ENCODE measurements around the gene C1orf226. TPM values are rescaled to one million over a fixed set of nuclear protein-coding genes. Genes with fewer than 3 reads are reported as not detected.

The C1orf226 gene
- total RNA-seq, 1 experiment from 2014 or later: 34.3 TPM

DNA sequence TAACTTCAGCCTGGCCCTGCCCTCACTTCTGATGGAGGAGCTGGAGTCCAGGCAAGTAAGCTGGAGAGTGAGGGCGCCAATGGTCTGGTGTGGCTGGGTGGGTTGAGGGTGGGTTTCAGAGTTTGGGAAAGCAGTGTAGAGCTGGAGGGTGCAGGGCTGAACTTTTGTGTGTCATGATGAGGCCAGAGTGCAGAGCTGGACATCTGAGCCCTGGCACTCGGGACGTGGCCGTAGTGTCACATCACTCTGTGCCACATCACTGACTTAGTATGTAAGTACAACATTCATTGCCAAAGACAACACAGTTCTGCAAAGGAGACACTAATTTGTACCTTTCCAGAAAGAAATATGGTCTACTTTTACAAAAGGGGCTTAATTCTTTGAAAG is 20.7 kb upstream of the C1orf226 start:
- intact Hi-C loops (cut with micrococcal nuclease; ENCODE audit: unreplicated experiment): no loop called here
- ChIA-PET CTCF (interaction anchor here (0.6 kb wide), 1 partner anchor 305 kb away, joined by 9 read pairs; no protein-coding TSS in a partner anchor), POLR2A (ENCODE audit: low non-redundant PET) (no interaction called here)
- peaks cover 12% of the 10 kb centered on the region for H3K36me3 ChIP-seq (ENCODE audit: insufficient read depth, low read length, poor library complexity, severe bottlenecking)
- no peak overlapping the region for H3K27ac ChIP-seq (ENCODE audit: low read depth, low read length, poor library complexity, severe bottlenecking)
- no TSS peak for BruUV-seq (replicated peaks)
- no peak for TF ChIP-seq EZH2 (IDR thresholded peaks at IDR 0.05; ENCODE audit: borderline replicate concordance, low read depth, low read length, poor library complexity, severe bottlenecking)
- TF ChIP-seq, protein P1, sequence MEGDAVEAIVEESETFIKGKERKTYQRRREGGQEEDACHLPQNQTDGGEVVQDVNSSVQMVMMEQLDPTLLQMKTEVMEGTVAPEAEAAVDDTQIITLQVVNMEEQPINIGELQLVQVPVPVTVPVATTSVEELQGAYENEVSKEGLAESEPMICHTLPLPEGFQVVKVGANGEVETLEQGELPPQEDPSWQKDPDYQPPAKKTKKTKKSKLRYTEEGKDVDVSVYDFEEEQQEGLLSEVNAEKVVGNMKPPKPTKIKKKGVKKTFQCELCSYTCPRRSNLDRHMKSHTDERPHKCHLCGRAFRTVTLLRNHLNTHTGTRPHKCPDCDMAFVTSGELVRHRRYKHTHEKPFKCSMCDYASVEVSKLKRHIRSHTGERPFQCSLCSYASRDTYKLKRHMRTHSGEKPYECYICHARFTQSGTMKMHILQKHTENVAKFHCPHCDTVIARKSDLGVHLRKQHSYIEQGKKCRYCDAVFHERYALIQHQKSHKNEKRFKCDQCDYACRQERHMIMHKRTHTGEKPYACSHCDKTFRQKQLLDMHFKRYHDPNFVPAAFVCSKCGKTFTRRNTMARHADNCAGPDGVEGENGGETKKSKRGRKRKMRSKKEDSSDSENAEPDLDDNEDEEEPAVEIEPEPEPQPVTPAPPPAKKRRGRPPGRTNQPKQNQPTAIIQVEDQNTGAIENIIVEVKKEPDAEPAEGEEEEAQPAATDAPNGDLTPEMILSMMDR (conservative IDR thresholded peaks at IDR 0.05; ENCODE audit: low read depth, low read length): no peak
- no peak for DNase-seq (ENCODE audit: low spot score)
- H3K9me3 ChIP-seq (ENCODE audit: low read depth, low read length, poor library complexity, severe bottlenecking): no peaks in the 10 kb centered on the region
- H3K4me1 ChIP-seq (ENCODE audit: insufficient read depth, low read length, poor library complexity, severe bottlenecking): peaks cover 28% of the 10 kb centered on the region
- no peak overlapping the region for H3K4me3 ChIP-seq (ENCODE audit: low read depth, low read length, poor library complexity, severe bottlenecking)
- no peaks in the 10 kb centered on the region for H3K27me3 ChIP-seq (replicated peaks; ENCODE audit: insufficient read depth, low read depth, low read length, poor library complexity)

DNA sequence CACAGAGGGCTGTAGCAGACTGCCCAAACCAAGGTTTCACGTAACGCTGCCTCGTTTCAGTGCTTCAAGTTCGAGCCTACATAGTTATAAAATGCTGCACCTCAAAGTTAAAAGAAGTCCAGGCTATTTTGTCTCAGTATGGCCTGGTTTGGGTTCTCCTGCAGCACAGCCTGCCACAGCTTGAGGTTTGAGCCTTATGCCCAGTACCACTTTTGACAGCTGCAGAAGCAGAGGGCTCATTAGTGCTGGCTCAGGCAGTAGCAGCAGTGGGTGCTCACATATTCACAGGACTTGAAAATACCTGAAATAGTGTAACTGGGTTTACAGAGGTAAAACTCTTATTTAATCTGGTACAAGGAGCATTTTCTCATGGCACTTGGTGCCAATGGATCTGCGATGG is 20.2 kb upstream of the C1orf226 start:
- Histone ChIP-seq H3K9me3 (ENCODE audit: low read depth, low read length, poor library complexity, severe bottlenecking) (no peaks in the 10 kb centered on the region), H3K36me3 (ENCODE audit: insufficient read depth, low read length, poor library complexity, severe bottlenecking) (peaks cover 7% of the 10 kb centered on the region), H3K27me3 (replicated peaks; ENCODE audit: insufficient read depth, low read depth, low read length, poor library complexity) (no peaks in the 10 kb centered on the region), H3K4me1 (ENCODE audit: insufficient read depth, low read length, poor library complexity, severe bottlenecking) (peaks cover 28% of the 10 kb centered on the region), H3K4me3 (ENCODE audit: low read depth, low read length, poor library complexity, severe bottlenecking) (no peak overlapping the region), H3K27ac (ENCODE audit: low read depth, low read length, poor library complexity, severe bottlenecking) (no peak overlapping the region)
- no peak for DNase-seq (ENCODE audit: low spot score)
- intact Hi-C loops (cut with micrococcal nuclease; ENCODE audit: unreplicated experiment): no loop called here
- BruUV-seq (replicated peaks): no TSS peak
- CTCF ChIA-PET: no interaction called here
- TF ChIP-seq EZH2 (IDR thresholded peaks at IDR 0.05; ENCODE audit: borderline replicate concordance, low read depth, low read length, poor library complexity, severe bottlenecking): no peak
- TF ChIP-seq, protein P1 (conservative IDR thresholded peaks at IDR 0.05; ENCODE audit: low read depth, low read length): no peak
- POLR2A ChIA-PET (ENCODE audit: low non-redundant PET): no interaction called here

DNA sequence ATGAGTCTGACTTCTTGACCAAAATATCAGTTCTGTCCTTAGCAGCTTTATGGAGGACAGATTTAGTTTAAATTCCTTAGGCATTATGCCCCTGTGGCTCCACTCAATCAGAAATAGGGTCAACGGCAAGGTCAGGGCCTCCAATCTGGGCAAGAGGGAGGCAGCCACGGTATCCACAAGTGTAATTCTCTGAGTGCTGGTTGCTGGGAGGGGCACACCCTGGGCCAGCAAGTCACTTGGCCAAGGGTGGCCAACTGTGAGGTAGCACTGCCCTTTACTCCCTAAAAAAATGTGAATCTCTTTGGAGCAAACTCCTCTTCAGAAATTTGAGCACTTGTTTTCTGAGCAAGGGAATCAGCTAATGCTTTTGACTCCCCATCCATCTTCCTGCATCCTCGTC is 17.7 kb upstream of the C1orf226 start:
- H3K27me3 ChIP-seq (replicated peaks; ENCODE audit: insufficient read depth, low read depth, low read length, poor library complexity): no peaks in the 10 kb centered on the region
- ChIA-PET CTCF (no interaction called here), POLR2A (ENCODE audit: low non-redundant PET) (no interaction called here)
- no peak overlapping the region for H3K4me3 ChIP-seq (ENCODE audit: low read depth, low read length, poor library complexity, severe bottlenecking)
- TF ChIP-seq EZH2 (IDR thresholded peaks at IDR 0.05; ENCODE audit: borderline replicate concordance, low read depth, low read length, poor library complexity, severe bottlenecking): no peak
- TF ChIP-seq, protein P1 (conservative IDR thresholded peaks at IDR 0.05; ENCODE audit: low read depth, low read length): no peak
- no TSS peak for BruUV-seq (replicated peaks)
- H3K36me3 ChIP-seq (ENCODE audit: insufficient read depth, low read length, poor library complexity, severe bottlenecking): no peaks in the 10 kb centered on the region
- DNase-seq (ENCODE audit: low spot score): no peak
- H3K27ac ChIP-seq (ENCODE audit: low read depth, low read length, poor library complexity, severe bottlenecking): peak overlapping the region; percentile 2
- peaks cover 5% of the 10 kb centered on the region for H3K4me1 ChIP-seq (ENCODE audit: insufficient read depth, low read length, poor library complexity, severe bottlenecking)
- intact Hi-C loops (cut with micrococcal nuclease; ENCODE audit: unreplicated experiment): no loop called here
- no peaks in the 10 kb centered on the region for H3K9me3 ChIP-seq (ENCODE audit: low read depth, low read length, poor library complexity, severe bottlenecking)
